ENCODE measurements around the gene CCDC28B.

DNA sequence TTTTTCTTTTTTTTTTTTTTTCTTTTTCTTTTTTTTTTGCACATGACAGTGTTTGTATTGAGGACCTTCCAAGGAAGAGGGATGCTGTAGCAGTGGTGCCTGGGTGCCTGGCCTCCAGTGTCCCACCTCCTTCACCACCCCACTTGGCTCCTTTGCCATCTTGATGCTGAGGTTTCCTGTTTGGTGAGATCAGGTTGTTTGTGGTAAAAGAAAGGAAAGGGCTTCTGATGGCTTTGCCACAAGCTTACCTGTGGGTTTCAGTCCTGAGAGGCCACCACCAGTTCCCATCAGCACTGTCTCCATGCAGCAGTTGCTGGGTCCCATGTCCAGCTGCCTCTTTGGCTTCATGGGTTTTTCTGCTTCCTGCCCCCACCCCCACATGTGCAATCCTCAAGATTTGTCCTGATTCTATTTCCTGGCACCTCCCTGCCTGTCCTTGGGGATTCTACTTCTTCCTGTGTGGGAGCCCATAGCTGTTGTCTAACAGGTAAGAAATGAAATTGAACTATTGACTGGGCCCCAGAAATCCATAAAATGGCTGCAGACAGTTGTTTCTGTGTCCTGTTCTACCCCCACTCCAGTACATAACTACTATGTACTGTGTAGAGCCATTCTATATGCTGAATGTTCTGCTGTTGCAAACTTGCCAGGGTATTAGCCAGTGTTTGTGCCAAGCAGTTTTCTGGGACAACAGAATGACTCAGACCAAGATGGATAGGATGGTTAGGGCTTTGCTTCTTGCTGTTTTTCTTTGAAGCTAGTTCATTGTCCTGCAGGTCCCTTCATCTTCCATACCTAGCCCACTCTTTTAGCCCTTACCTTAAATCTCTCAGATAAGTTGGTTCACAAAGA lies 4.2 kb upstream of the CCDC28B start:
- TF ChIP-seq GATA3 (IDR thresholded peaks at IDR 0.05; ENCODE audit: low read depth, low read length) (no peak), GATA2 (IDR thresholded peaks at IDR 0.05; ENCODE audit: low read depth, low read length) (no peak)
